ENCODE measurements around the gene KCNAB1.
A peak's percentile ranks its signal among the peaks of the same experiment; 100 is the strongest.

The KCNAB1 gene

DNA sequence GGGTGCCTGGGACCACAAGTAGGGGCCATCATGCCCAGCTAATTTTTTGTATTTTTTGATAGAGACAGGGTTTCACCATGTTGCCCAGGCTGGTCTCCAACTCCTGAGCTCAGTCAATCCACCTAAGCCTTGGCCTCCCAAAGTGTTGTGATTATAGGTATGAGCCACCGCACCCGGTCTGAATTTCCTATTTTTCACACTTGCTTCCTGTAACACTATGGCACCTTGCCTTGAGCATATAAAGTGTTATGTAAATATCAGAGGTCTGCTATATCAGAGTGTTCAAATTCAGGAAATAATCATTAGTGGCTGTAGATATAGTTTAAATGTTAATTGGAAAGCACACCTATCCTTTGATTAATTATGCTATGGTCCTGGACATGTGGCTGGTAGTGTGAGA is 165.2 kb downstream of the KCNAB1 start:
- Histone ChIP-seq H3K27me3 (ENCODE audit: control insufficient read depth in 1 of 2, insufficient read depth in 2 of 2, low read length in 2 of 2) (peaks cover 10 to 17% of the 10 kb centered on the region in 2 donors), H3K4me3 (ENCODE audit: low read depth in 1 of 2, low read length in 2 of 2) (no peak overlapping the region), H3K9ac (ENCODE audit: low read depth in 1 of 2, low read length in 2 of 2) (no peak overlapping the region), H3K27ac (ENCODE audit: low read depth, low read length) (no peak overlapping the region), H3K36me3 (ENCODE audit: control insufficient read depth in 1 of 2, insufficient read depth in 2 of 2, low read length in 2 of 2) (no peaks in the 10 kb centered on the region), H3K9me3 (ENCODE audit: control insufficient read depth in 1 of 2, low read length in 2 of 2) (no peaks in the 10 kb centered on the region), H3K4me1 (ENCODE audit: control insufficient read depth in 1 of 2, insufficient read depth in 2 of 2, low read length in 2 of 2) (no peaks in the 10 kb centered on the region)

DNA sequence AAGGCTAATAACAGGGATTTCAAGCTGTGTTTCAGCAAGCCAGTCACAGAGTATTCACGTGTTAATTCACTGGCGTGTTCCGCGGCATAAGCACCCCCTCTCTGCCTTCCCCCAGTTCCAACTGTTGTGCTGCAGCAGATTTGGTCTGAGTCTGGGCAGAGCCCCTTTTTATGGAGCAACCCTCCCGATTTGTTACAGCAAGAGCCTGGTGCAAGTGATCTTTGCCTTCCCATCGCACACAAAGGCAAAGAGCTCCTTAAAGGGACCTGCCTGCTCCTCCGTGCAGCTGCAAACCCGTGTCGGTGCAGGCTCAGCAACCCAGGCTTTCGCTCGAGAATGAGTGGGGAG is 170.5 kb downstream of the KCNAB1 start:
- Histone ChIP-seq H3K27me3 (ENCODE audit: control insufficient read depth in 1 of 2, insufficient read depth in 2 of 2, low read length in 2 of 2) (peaks cover 30 to 47% of the 10 kb centered on the region in 2 donors), H3K4me3 (ENCODE audit: low read depth in 1 of 2, low read length in 2 of 2) (no peak overlapping the region), H3K36me3 (ENCODE audit: control insufficient read depth in 1 of 2, insufficient read depth in 2 of 2, low read length in 2 of 2) (no peaks in the 10 kb centered on the region), H3K9me3 (ENCODE audit: control insufficient read depth in 1 of 2, low read length in 2 of 2) (no peaks in the 10 kb centered on the region), H3K27ac (ENCODE audit: low read depth, low read length) (no peak overlapping the region), H3K9ac (ENCODE audit: low read depth in 1 of 2, low read length in 2 of 2) (no peak overlapping the region), H3K4me1 (ENCODE audit: control insufficient read depth in 1 of 2, insufficient read depth in 2 of 2, low read length in 2 of 2) (peaks cover 0 to 5% of the 10 kb centered on the region in 2 donors)

DNA sequence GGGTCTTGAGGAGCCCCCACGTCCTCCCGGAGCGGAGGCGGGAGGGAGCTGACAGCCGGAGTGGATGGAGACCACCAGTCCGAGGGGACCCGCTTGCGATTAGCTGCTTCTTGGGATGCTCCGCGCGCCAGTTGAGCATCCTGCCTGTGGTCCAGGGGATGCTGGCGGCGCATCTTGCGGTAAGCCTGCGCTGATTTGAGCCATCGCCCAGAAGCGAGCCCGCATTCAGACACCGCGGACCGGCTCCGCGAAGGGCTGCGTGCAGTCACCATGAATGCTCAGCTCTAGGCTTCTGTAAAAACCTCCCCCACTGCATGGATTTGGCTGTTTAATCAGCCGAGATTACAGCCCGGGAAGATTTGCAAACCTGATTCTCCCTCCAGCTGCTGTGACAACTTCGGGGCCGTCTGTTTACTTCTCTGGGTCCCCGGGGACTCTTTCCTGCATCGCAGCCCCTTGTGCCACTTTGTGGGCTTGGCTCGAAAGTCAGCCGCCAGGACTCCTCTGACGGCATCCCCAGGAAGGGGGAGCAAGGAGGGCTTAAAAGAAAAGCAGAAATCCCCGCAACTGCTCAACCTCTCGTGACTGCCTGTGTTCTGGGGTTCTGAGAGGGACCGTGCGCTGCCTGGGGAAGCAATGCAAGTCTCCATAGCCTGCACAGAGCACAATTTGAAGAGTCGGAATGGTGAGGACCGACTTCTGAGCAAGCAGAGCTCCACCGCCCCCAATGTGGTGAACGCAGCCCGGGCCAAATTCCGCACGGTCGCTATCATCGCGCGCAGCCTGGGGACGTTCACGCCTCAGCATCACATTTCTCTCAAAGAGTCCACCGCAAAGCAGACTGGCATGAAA is 171.1 kb downstream of the KCNAB1 start:
- no peak overlapping the region for H3K27ac ChIP-seq (ENCODE audit: low read depth, low read length)
- no peaks in the 10 kb centered on the region for H3K9me3 ChIP-seq (ENCODE audit: control insufficient read depth in 1 of 2, low read length in 2 of 2)
- no peak overlapping the region for H3K9ac ChIP-seq (ENCODE audit: low read depth in 1 of 2, low read length in 2 of 2)
- H3K4me3 ChIP-seq (ENCODE audit: low read depth in 1 of 2, low read length in 2 of 2), result peak overlapping the region; percentile 38 to 55
- peaks cover 0 to 5% of the 10 kb centered on the region in 2 donors for H3K4me1 ChIP-seq (ENCODE audit: control insufficient read depth in 1 of 2, insufficient read depth in 2 of 2, low read length in 2 of 2)
- H3K36me3 ChIP-seq (ENCODE audit: control insufficient read depth in 1 of 2, insufficient read depth in 2 of 2, low read length in 2 of 2), result no peaks in the 10 kb centered on the region
- peaks cover 30 to 47% of the 10 kb centered on the region in 2 donors for H3K27me3 ChIP-seq (ENCODE audit: control insufficient read depth in 1 of 2, insufficient read depth in 2 of 2, low read length in 2 of 2)

DNA sequence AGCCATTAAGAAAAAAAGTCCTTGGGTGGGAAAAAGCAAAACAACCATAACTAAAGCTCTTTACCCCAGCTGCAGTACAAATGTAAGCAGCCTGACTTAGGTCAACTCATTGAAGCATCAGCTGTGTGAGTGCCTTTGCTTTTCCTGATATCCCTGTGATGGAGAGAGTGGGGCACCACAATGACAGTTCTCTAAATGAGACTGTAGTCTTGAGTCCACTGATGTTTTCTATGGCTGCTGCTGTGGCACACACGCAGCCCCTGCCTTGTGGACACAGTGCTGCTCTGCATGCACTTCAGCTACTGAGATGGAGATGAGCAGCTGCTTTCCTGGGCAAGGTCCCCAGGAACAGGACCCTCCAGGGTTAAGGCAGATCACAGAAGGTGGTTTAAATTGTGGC is 173.2 kb downstream of the KCNAB1 start:
- H3K36me3 ChIP-seq (ENCODE audit: control insufficient read depth in 1 of 2, insufficient read depth in 2 of 2, low read length in 2 of 2), result no peaks in the 10 kb centered on the region
- no peaks in the 10 kb centered on the region for H3K9me3 ChIP-seq (ENCODE audit: control insufficient read depth in 1 of 2, low read length in 2 of 2)
- H3K4me3 ChIP-seq (ENCODE audit: low read depth in 1 of 2, low read length in 2 of 2), result no peak overlapping the region
- no peak overlapping the region for H3K27ac ChIP-seq (ENCODE audit: low read depth, low read length)
- H3K27me3 ChIP-seq (ENCODE audit: control insufficient read depth in 1 of 2, insufficient read depth in 2 of 2, low read length in 2 of 2), result peaks cover 30 to 45% of the 10 kb centered on the region in 2 donors
- peaks cover 0 to 5% of the 10 kb centered on the region in 2 donors for H3K4me1 ChIP-seq (ENCODE audit: control insufficient read depth in 1 of 2, insufficient read depth in 2 of 2, low read length in 2 of 2)
- no peak overlapping the region for H3K9ac ChIP-seq (ENCODE audit: low read depth in 1 of 2, low read length in 2 of 2)

DNA sequence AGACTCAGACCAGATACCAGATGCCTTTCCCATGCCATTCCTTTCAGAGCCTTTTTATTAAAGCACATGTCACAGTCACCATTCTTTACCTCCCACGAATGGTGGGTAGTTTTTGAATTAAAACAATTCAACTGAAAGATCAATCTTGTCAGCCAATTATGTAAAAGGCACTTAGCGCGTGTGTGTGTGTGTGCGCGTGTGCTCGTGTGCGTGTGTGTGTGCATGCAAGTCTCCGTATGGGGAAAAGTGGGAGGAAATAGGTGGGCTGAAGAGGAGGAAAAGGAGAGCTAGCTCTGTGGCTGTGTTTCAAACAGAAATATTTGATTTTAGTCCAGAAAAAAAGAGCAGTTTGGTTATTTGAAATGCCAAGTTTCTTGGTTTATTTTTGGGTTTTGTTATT is 177.2 kb downstream of the KCNAB1 start:
- Histone ChIP-seq H3K27me3 (ENCODE audit: control insufficient read depth in 1 of 2, insufficient read depth in 2 of 2, low read length in 2 of 2) (peaks cover 5 to 11% of the 10 kb centered on the region in 2 donors), H3K9ac (ENCODE audit: low read depth in 1 of 2, low read length in 2 of 2) (no peak overlapping the region), H3K4me3 (ENCODE audit: low read depth in 1 of 2, low read length in 2 of 2) (no peak overlapping the region), H3K36me3 (ENCODE audit: control insufficient read depth in 1 of 2, insufficient read depth in 2 of 2, low read length in 2 of 2) (no peaks in the 10 kb centered on the region), H3K9me3 (ENCODE audit: control insufficient read depth in 1 of 2, low read length in 2 of 2) (no peaks in the 10 kb centered on the region), H3K4me1 (ENCODE audit: control insufficient read depth in 1 of 2, insufficient read depth in 2 of 2, low read length in 2 of 2) (no peaks in the 10 kb centered on the region), H3K27ac (ENCODE audit: low read depth, low read length) (no peak overlapping the region)

DNA sequence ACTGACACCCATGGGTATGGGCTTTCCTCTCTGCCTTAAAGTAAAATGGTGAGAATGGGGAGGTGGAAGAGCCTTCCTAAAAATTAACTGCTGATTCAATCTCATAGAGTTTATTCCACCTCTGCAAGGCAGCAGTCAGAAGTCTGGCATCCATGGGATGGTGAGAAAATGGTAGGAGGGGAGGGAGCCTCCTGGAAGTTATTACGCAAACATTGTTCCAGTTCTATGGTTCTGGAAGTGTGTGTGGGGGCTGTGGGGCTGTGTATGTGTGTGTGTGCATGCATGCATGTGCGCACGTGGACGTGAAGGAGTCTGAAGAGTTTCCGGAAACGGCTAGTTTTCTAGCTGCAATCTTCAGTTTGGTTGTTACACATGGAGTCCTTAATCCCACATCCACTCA is 177.6 kb downstream of the KCNAB1 start:
- H3K27me3 ChIP-seq (ENCODE audit: control insufficient read depth in 1 of 2, insufficient read depth in 2 of 2, low read length in 2 of 2), result peaks cover 5 to 7% of the 10 kb centered on the region in 2 donors
- no peak overlapping the region for H3K4me3 ChIP-seq (ENCODE audit: low read depth in 1 of 2, low read length in 2 of 2)
- H3K9me3 ChIP-seq (ENCODE audit: control insufficient read depth in 1 of 2, low read length in 2 of 2), result no peaks in the 10 kb centered on the region
- no peak overlapping the region for H3K9ac ChIP-seq (ENCODE audit: low read depth in 1 of 2, low read length in 2 of 2)
- H3K4me1 ChIP-seq (ENCODE audit: control insufficient read depth in 1 of 2, insufficient read depth in 2 of 2, low read length in 2 of 2), result no peaks in the 10 kb centered on the region
- H3K36me3 ChIP-seq (ENCODE audit: control insufficient read depth in 1 of 2, insufficient read depth in 2 of 2, low read length in 2 of 2), result no peaks in the 10 kb centered on the region
- H3K27ac ChIP-seq (ENCODE audit: low read depth, low read length), result no peak overlapping the region

DNA sequence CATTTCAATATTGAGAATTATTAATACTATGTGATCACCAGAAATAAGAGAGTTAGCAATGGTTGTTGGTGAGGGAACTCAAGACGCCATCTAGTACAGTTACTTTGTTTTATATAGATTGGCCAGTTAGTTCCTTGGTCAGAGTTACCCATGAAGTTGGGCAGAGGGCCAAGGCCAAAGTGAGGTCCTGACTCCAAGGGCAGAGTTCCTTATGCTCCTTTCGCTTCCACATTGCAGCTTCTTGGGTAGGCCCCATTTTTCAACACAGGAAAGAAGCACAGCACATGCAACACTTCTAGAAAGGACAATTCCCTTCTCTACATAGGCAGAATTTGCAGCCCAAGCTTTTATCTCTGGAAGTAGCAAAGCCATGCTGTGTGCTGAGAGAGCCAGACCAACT is 178.6 kb downstream of the KCNAB1 start:
- Histone ChIP-seq H3K36me3 (ENCODE audit: control insufficient read depth in 1 of 2, insufficient read depth in 2 of 2, low read length in 2 of 2) (no peaks in the 10 kb centered on the region), H3K27ac (ENCODE audit: low read depth, low read length) (no peak overlapping the region), H3K4me1 (ENCODE audit: control insufficient read depth in 1 of 2, insufficient read depth in 2 of 2, low read length in 2 of 2) (no peaks in the 10 kb centered on the region), H3K9ac (ENCODE audit: low read depth in 1 of 2, low read length in 2 of 2) (no peak overlapping the region), H3K27me3 (ENCODE audit: control insufficient read depth in 1 of 2, insufficient read depth in 2 of 2, low read length in 2 of 2) (peaks cover 0 to 1% of the 10 kb centered on the region in 2 donors), H3K9me3 (ENCODE audit: control insufficient read depth in 1 of 2, low read length in 2 of 2) (no peaks in the 10 kb centered on the region), H3K4me3 (ENCODE audit: low read depth in 1 of 2, low read length in 2 of 2) (no peak overlapping the region)

DNA sequence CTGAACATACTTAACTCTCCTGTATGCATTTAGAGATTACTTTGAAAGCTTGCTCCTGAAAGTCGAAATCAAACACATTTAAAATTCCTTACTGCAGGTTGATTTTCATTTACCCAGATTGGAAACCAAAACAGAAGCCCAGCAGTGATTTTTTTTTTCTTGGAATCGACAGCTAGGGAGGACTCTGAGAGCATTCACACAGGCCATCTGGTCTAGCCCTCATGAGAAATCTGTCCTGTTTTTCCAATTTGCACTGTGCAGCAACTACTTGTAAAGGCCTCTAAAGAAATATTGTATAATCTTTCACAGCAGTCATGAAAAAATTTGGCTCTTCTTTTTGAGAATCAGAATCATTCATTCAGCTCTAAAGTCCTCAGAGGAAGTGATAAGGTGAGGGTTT is 179.2 kb downstream of the KCNAB1 start:
- Histone ChIP-seq H3K27ac (ENCODE audit: low read depth, low read length) (no peak overlapping the region), H3K9me3 (ENCODE audit: control insufficient read depth in 1 of 2, low read length in 2 of 2) (no peaks in the 10 kb centered on the region), H3K4me1 (ENCODE audit: control insufficient read depth in 1 of 2, insufficient read depth in 2 of 2, low read length in 2 of 2) (no peaks in the 10 kb centered on the region)

DNA sequence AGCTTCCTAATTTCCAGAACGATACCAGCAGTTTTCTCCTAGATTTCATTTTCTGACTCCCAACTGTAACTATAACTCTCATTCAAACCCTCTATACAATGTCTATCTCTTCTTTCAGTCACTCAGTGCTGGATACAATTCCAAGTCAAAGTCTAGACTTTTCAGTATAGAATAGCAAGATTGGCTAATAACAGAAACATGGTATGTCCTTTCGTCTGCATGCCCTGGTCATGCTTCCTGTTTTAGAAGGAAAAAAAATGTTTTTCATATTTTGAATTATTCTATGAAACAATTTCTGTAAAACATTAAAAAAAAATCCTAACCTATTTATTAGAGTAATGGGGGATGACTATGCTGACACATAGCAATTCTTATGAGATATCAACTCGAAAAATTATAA is 180.0 kb downstream of the KCNAB1 start:
- Histone ChIP-seq H3K27ac (ENCODE audit: low read depth, low read length) (no peak overlapping the region), H3K4me1 (ENCODE audit: control insufficient read depth in 1 of 2, insufficient read depth in 2 of 2, low read length in 2 of 2) (no peaks in the 10 kb centered on the region), H3K36me3 (ENCODE audit: control insufficient read depth in 1 of 2, insufficient read depth in 2 of 2, low read length in 2 of 2) (no peaks in the 10 kb centered on the region)

More for the DNA sequence above, 179.2 kb downstream of the KCNAB1 start:
- Histone ChIP-seq H3K9ac (ENCODE audit: low read depth in 1 of 2, low read length in 2 of 2) (no peak overlapping the region), H3K4me3 (ENCODE audit: low read depth in 1 of 2, low read length in 2 of 2) (no peak overlapping the region), H3K27me3 (ENCODE audit: control insufficient read depth in 1 of 2, insufficient read depth in 2 of 2, low read length in 2 of 2) (no peaks in the 10 kb centered on the region), H3K36me3 (ENCODE audit: control insufficient read depth in 1 of 2, insufficient read depth in 2 of 2, low read length in 2 of 2) (no peaks in the 10 kb centered on the region)

DNA sequence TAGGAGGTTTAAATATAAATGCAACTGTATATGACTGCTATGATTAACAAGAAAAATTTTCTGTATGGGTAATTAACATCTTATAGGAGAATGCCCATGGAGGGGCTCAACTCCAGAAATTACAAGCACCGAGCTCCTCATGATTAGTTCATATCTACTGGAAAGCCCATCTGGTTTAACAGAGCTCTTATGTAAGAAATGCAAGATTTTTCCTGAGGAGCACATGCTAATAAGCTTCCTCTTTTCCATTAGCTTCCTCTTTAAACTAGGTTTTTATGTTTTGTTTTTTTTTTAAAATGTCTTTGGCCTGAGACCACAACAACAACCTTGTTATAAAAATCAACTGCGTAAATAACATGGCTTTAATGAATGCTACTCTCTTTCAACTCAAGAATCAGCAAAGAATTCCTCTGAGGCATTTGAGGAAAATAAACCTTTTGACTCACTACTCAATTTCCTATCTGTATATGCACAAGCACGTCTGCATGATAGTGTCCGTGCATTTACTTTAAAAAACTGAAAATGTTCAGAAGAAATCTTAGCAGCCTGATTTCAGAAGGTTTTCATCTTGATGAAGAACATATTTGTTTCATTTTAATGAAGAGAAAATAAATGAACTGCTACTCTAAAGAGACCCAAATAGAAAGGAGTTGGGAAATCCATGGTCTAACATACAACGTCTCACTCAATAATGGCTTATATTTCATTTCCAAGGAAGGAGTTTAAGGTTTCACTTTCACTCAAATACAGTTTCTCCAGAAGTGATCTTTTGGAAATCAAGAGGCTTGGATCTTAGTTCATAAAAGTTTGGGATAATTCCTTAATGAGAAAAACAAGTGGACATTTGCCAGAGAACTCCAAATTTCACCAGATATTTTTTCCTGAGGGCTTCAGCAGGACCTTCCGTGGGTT is 180.8 kb downstream of the KCNAB1 start:
- H3K9ac ChIP-seq (ENCODE audit: low read depth in 1 of 2, low read length in 2 of 2), result no peak overlapping the region
- no peak overlapping the region for H3K27ac ChIP-seq (ENCODE audit: low read depth, low read length)
- no peak overlapping the region for H3K4me3 ChIP-seq (ENCODE audit: low read depth in 1 of 2, low read length in 2 of 2)
- H3K4me1 ChIP-seq (ENCODE audit: control insufficient read depth in 1 of 2, insufficient read depth in 2 of 2, low read length in 2 of 2), result no peaks in the 10 kb centered on the region
- H3K27me3 ChIP-seq (ENCODE audit: control insufficient read depth in 1 of 2, insufficient read depth in 2 of 2, low read length in 2 of 2), result no peaks in the 10 kb centered on the region
- no peaks in the 10 kb centered on the region for H3K36me3 ChIP-seq (ENCODE audit: control insufficient read depth in 1 of 2, insufficient read depth in 2 of 2, low read length in 2 of 2)
- no peaks in the 10 kb centered on the region for H3K9me3 ChIP-seq (ENCODE audit: control insufficient read depth in 1 of 2, low read length in 2 of 2)

More for the DNA sequence above, 180.0 kb downstream of the KCNAB1 start:
- H3K9me3 ChIP-seq (ENCODE audit: control insufficient read depth in 1 of 2, low read length in 2 of 2), result no peaks in the 10 kb centered on the region
- H3K9ac ChIP-seq (ENCODE audit: low read depth in 1 of 2, low read length in 2 of 2), result no peak overlapping the region
- H3K27me3 ChIP-seq (ENCODE audit: control insufficient read depth in 1 of 2, insufficient read depth in 2 of 2, low read length in 2 of 2), result no peaks in the 10 kb centered on the region
- H3K4me3 ChIP-seq (ENCODE audit: low read depth in 1 of 2, low read length in 2 of 2), result no peak overlapping the region
